RWPE1 (cell line): ENCODE data around the gene BCL2L1.
A peak's percentile ranks its signal among the peaks of the same experiment; 100 is the strongest.

ENCODE experiments used
- CTCF ChIA-PET: fragments of 350-600 bp; sonication (Branson Sonifier 250); formaldehyde crosslinking; extraction: SDS; loops from one replicate; lab custom pipeline; 2021; lab: Yijun Ruan, JAX
- POLR2A ChIA-PET: fragments of 400-600 bp; formaldehyde crosslinking; extraction: SDS; loops from one replicate; lab custom pipeline; 2020; ENCODE audit warnings: antibody characterized with exemption; ENCODE audit not compliant: low non-redundant PET; lab: Yijun Ruan, JAX
- DNase-seq: peaks from one replicate; pipeline ENCODE4 v3.0.0; 2012; ENCODE audit warnings: low spot score
- H3K27ac ChIP-seq: fragments of 450-650 bp; 2 replicates; pipeline ENCODE4 v1.5.1; 2017
- CTCF ChIP-seq: fragments of 450-650 bp; conservative IDR thresholded peaks from 2 replicates; pipeline ENCODE4 v1.5.1; 2017; ENCODE audit warnings: low read depth, mild to moderate bottlenecking

The BCL2L1 gene

GRCh38 chr20:31707994-31708735, 14.5 kb downstream of the BCL2L1 start:
- peak overlapping the region; percentile 93 for H3K27ac ChIP-seq
- CTCF ChIA-PET: interaction anchor here (0.5 to 1.1 kb wide), 4 partner anchors 46 to 777 kb away, joined by 3 to 6 read pairs (median 4); no protein-coding TSS in a partner anchor
- TF ChIP-seq CTCF: no peak
- POLR2A ChIA-PET: interaction anchor here (0.6 kb wide), 1 partner anchor 8 kb away, joined by 4 read pairs; no protein-coding TSS in a partner anchor
- no peak for DNase-seq

GRCh38 chr20:31707258-31707615, 15.4 kb downstream of the BCL2L1 start:
- POLR2A ChIA-PET: no interaction called here
- no peak overlapping the region for H3K27ac ChIP-seq

GRCh38 chr20:31706607-31707257, 15.9 kb downstream of the BCL2L1 start:
- no peak for DNase-seq
- POLR2A ChIA-PET: interaction anchor here (0.6 kb wide), 1 partner anchor 160 kb away, joined by 3 read pairs; no protein-coding TSS in a partner anchor

More at GRCh38 chr20:31707258-31707615, 15.4 kb downstream of the BCL2L1 start:
- no peak for DNase-seq
- TF ChIP-seq CTCF: no peak
- CTCF ChIA-PET: interaction anchor here (1.0 to 1.2 kb wide), 2 partner anchors 13 to 75 kb away, joined by 3 read pairs; no protein-coding TSS in a partner anchor

GRCh38 chr20:31705598-31706597, 16.8 kb downstream of the BCL2L1 start:
- DNase-seq: no peak
- ChIA-PET CTCF (interaction anchor here (0.9 to 1.3 kb wide), 4 partner anchors 14 to 74 kb away, joined by 3 to 5 read pairs (median 3); partner anchors contain the start of gene BCL2L1), POLR2A (interaction anchor here (0.6 kb wide), 1 partner anchor 159 kb away, joined by 3 read pairs; no protein-coding TSS in a partner anchor)
- peak overlapping the region; percentile 69 for H3K27ac ChIP-seq
- no peak for TF ChIP-seq CTCF

More at GRCh38 chr20:31706607-31707257, 15.9 kb downstream of the BCL2L1 start:
- peak overlapping the region; percentile 17; the same call in 1 of the 2 replicates for H3K27ac ChIP-seq
- no peak for TF ChIP-seq CTCF
- CTCF ChIA-PET: interaction anchor here (0.9 to 1.2 kb wide), 3 partner anchors 14 to 74 kb away, joined by 3 to 5 read pairs (median 3); partner anchors contain the start of gene BCL2L1

DNA sequence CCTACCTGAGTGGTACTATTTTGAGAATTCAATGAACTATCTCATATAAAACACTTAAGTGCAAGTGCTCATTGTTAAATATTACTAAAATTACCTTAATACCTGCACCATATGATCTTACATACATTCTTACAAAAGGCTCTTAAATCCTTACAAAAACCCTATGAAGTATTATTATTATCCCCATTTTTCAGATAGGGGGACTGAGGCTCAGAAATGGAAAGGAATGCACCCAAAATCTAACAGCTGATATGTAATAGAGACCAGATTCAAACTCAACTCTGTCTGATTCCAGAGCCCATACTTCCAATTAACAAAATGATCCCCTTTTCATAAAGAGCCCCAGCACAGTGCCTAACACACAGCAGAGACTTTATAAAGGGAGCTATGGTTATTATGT, 17.5 kb downstream of the BCL2L1 start:
- no peak for TF ChIP-seq CTCF
- no peak for DNase-seq
- ChIA-PET CTCF (interaction anchor here (1.1 to 1.3 kb wide), 2 partner anchors 15 to 19 kb away, joined by 3 to 4 read pairs; no protein-coding TSS in a partner anchor), POLR2A (interaction anchor here (0.9 kb wide), 1 partner anchor 9 kb away, joined by 3 read pairs; no protein-coding TSS in a partner anchor)
- H3K27ac ChIP-seq: peak overlapping the region; percentile 69; the same call in 1 of the 2 replicates
